ENCODE measurements around the gene PDZD2. TPM values are rescaled to one million over a fixed set of nuclear protein-coding genes. Genes with fewer than 3 reads are reported as not detected.
A peak's percentile ranks its signal among the peaks of the same experiment; 100 is the strongest.

Gene PDZD2
- total RNA-seq, 1 donor from 2014 or later = 1.1 TPM

GRCh38 chr5:31717561-31717960 lies 78.6 kb downstream of the PDZD2 start:
- TF ChIP-seq CTCF (IDR thresholded peaks at IDR 0.05) (no peak), EZH2 (IDR thresholded peaks at IDR 0.05) (no peak), EZH2phosphoT487 (IDR thresholded peaks at IDR 0.05) (no peak)
- H3K9me3 Mint-ChIP-seq = no peaks in the 10 kb centered on the region
- no peaks in the 10 kb centered on the region for H4K20me1 ChIP-seq (ENCODE audit: low read depth)
- H3K9me3 ChIP-seq (ENCODE audit: low read depth) = no peaks in the 10 kb centered on the region
- H3K27ac ChIP-seq = no peak overlapping the region
- H3K36me3 ChIP-seq = no peaks in the 10 kb centered on the region
- no peak overlapping the region for H2AFZ ChIP-seq (replicated peaks)
- no peak overlapping the region for H3K4me3 ChIP-seq
- no peak overlapping the region for H3K27ac Mint-ChIP-seq
- H3F3A ChIP-seq (ENCODE audit: low read depth) = no peaks in the 10 kb centered on the region
- H3K4me3 Mint-ChIP-seq = no peak overlapping the region
- no peaks in the 10 kb centered on the region for H3K27me3 ChIP-seq
- peaks cover 6% of the 10 kb centered on the region for H3K27me3 Mint-ChIP-seq (ENCODE audit: insufficient read depth, low read depth)
- no peak overlapping the region for H3K4me2 ChIP-seq
- no peaks in the 10 kb centered on the region for H3K36me3 Mint-ChIP-seq
- no peaks in the 10 kb centered on the region for H3K79me2 ChIP-seq (ENCODE audit: low read depth)
- H3K9ac ChIP-seq = no peak overlapping the region
- DNase-seq (ENCODE audit: low spot score) = no peak
- no peaks in the 10 kb centered on the region for H3K4me1 ChIP-seq
- H3K4me1 Mint-ChIP-seq = peaks cover 6% of the 10 kb centered on the region

GRCh38 chr5:31720004-31720403 lies 81.1 kb downstream of the PDZD2 start:
- Histone ChIP-seq H3K36me3 (no peaks in the 10 kb centered on the region), H3K9ac (no peak overlapping the region), H3K9me3 (ENCODE audit: low read depth) (no peaks in the 10 kb centered on the region), H2AFZ (replicated peaks) (peak overlapping the region; percentile 48), H3F3A (ENCODE audit: low read depth) (no peaks in the 10 kb centered on the region), H3K79me2 (ENCODE audit: low read depth) (no peaks in the 10 kb centered on the region), H3K4me1 (no peaks in the 10 kb centered on the region), H3K27ac (no peak overlapping the region), H4K20me1 (ENCODE audit: low read depth) (no peaks in the 10 kb centered on the region), H3K4me2 (no peak overlapping the region), H3K27me3 (no peaks in the 10 kb centered on the region), H3K4me3 (no peak overlapping the region)
- H3K36me3 Mint-ChIP-seq = no peaks in the 10 kb centered on the region
- TF ChIP-seq CTCF (IDR thresholded peaks at IDR 0.05) (no peak), EZH2 (IDR thresholded peaks at IDR 0.05) (no peak), EZH2phosphoT487 (IDR thresholded peaks at IDR 0.05) (no peak)
- no peak overlapping the region for H3K27ac Mint-ChIP-seq
- peaks cover 6% of the 10 kb centered on the region for H3K4me1 Mint-ChIP-seq
- H3K27me3 Mint-ChIP-seq (ENCODE audit: insufficient read depth, low read depth) = peaks cover 5% of the 10 kb centered on the region
- no peaks in the 10 kb centered on the region for H3K9me3 Mint-ChIP-seq
- no peak for DNase-seq (ENCODE audit: low spot score)
- no peak overlapping the region for H3K4me3 Mint-ChIP-seq

GRCh38 chr5:31720811-31721345 lies 81.9 kb downstream of the PDZD2 start:
- Histone ChIP-seq H3K4me2 (no peak overlapping the region), H3K4me3 (no peak overlapping the region), H3K9ac (no peak overlapping the region), H3K79me2 (ENCODE audit: low read depth) (no peaks in the 10 kb centered on the region), H3K27ac (no peak overlapping the region), H3K36me3 (no peaks in the 10 kb centered on the region), H2AFZ (replicated peaks) (no peak overlapping the region), H4K20me1 (ENCODE audit: low read depth) (no peaks in the 10 kb centered on the region), H3K4me1 (no peaks in the 10 kb centered on the region), H3F3A (ENCODE audit: low read depth) (no peaks in the 10 kb centered on the region), H3K9me3 (ENCODE audit: low read depth) (no peaks in the 10 kb centered on the region), H3K27me3 (no peaks in the 10 kb centered on the region)
- H3K27ac Mint-ChIP-seq = no peak overlapping the region
- H3K9me3 Mint-ChIP-seq = no peaks in the 10 kb centered on the region
- no peaks in the 10 kb centered on the region for H3K36me3 Mint-ChIP-seq
- TF ChIP-seq CTCF (IDR thresholded peaks at IDR 0.05) (no peak), EZH2phosphoT487 (IDR thresholded peaks at IDR 0.05) (no peak), EZH2 (IDR thresholded peaks at IDR 0.05) (no peak)
- H3K4me1 Mint-ChIP-seq = peaks cover 6% of the 10 kb centered on the region
- H3K27me3 Mint-ChIP-seq (ENCODE audit: insufficient read depth, low read depth) = peaks cover 5% of the 10 kb centered on the region
- H3K4me3 Mint-ChIP-seq = no peak overlapping the region
- DNase-seq (ENCODE audit: low spot score) = no peak

Measured in neural progenitor cell (in vitro differentiated cells).